HG03196 (cell line): Measurements from ENCODE around the gene CYSRT1.

Source experiments
- ATAC-seq: cut with Tn5 transposase; IDR thresholded peaks from one replicate; pipeline ENCODE4 v1.9.1; 2021; ENCODE audit not compliant: unreplicated experiment

CYSRT1 gene

GRCh38 chr9:137189297-137190295, 35.4 kb upstream of the CYSRT1 start:
- no peak for ATAC-seq

GRCh38 chr9:137190315-137190856, 34.6 kb upstream of the CYSRT1 start:
- no peak for ATAC-seq

- no peak for ATAC-seq
These were observed 33.7 kb upstream of the CYSRT1 start for GRCh38 chr9:137191245-137191644.

GRCh38 chr9:137191691-137192447, 33.1 kb upstream of the CYSRT1 start:
- no peak for ATAC-seq

- ATAC-seq = no peak
These were observed 32.6 kb upstream of the CYSRT1 start for GRCh38 chr9:137192448-137192780.

- no peak for ATAC-seq
These were observed 32.1 kb upstream of the CYSRT1 start for GRCh38 chr9:137192859-137193258.

GRCh38 chr9:137193771-137194170, 31.2 kb upstream of the CYSRT1 start:
- no peak for ATAC-seq

- no peak for ATAC-seq
These were observed 30.6 kb upstream of the CYSRT1 start for GRCh38 chr9:137194388-137194787.

GRCh38 chr9:137194909-137195308, 30.1 kb upstream of the CYSRT1 start:
- ATAC-seq = no peak

- no peak for ATAC-seq
These were observed 29.3 kb upstream of the CYSRT1 start for GRCh38 chr9:137195525-137196220.

- no peak for ATAC-seq
These were observed 26.7 kb upstream of the CYSRT1 start for GRCh38 chr9:137198051-137198901.

GRCh38 chr9:137198902-137199283, 26.1 kb upstream of the CYSRT1 start:
- ATAC-seq = no peak

- no peak for ATAC-seq
These were observed 25.4 kb upstream of the CYSRT1 start for GRCh38 chr9:137199411-137200121.

GRCh38 chr9:137200311-137201204, 24.4 kb upstream of the CYSRT1 start, which contains the start of gene TPRN:
Gene TPRN (minus strand): TSS chr9:137200741. CDS start chr9:137200711, 30 bp downstream.
- peak; percentile 85 for ATAC-seq

GRCh38 chr9:137201205-137201868, 23.6 kb upstream of the CYSRT1 start:
- no peak for ATAC-seq

- ATAC-seq = no peak
These were observed 22.0 kb upstream of the CYSRT1 start for GRCh38 chr9:137202966-137203365.

GRCh38 chr9:137204731-137205125, 20.2 kb upstream of the CYSRT1 start:
- ATAC-seq = no peak
